ENCODE results near the gene POLN.
"Not testable (repeated sequence)": the region's sequence is repeated elsewhere in the genome, so short reads cannot be mapped to it uniquely, and the experiment has no call there.

The POLN gene

GRCh38 chr4:2251073-2251794, 9.3 kb upstream of the POLN start:
- no peak for DNase-seq (ENCODE audit: low read depth)

- no peak for DNase-seq (ENCODE audit: low read depth)
These were observed 8.6 kb upstream of the POLN start for GRCh38 chr4:2250357-2251072.

- no peak for DNase-seq (ENCODE audit: low read depth)
These were observed 7.8 kb upstream of the POLN start for GRCh38 chr4:2249526-2250356.

- DNase-seq (ENCODE audit: low read depth): no peak
These were observed 6.9 kb upstream of the POLN start for GRCh38 chr4:2248821-2249261.

GRCh38 chr4:2248044-2248780, 6.3 kb upstream of the POLN start:
- DNase-seq (ENCODE audit: low read depth): no peak

- DNase-seq (ENCODE audit: low read depth): no peak
These were observed 5.5 kb upstream of the POLN start for GRCh38 chr4:2247128-2248043.

- DNase-seq (ENCODE audit: low read depth): no peak
These were observed 4.6 kb upstream of the POLN start for GRCh38 chr4:2246384-2247127.

- no peak for DNase-seq (ENCODE audit: low read depth)
These were observed 3.9 kb upstream of the POLN start for GRCh38 chr4:2245787-2246275.

- DNase-seq (ENCODE audit: low read depth): no peak
These were observed 3.3 kb upstream of the POLN start for GRCh38 chr4:2245057-2245786.

- DNase-seq (ENCODE audit: low read depth): no peak
These were observed 1.9 kb upstream of the POLN start for GRCh38 chr4:2243681-2244380.

GRCh38 chr4:2241003-2241402, 918 bp downstream of the POLN start:
- no peak for DNase-seq (ENCODE audit: low read depth)

- no peak for DNase-seq (ENCODE audit: low read depth)
These were observed 4.8 kb downstream of the POLN start for GRCh38 chr4:2236944-2237666.

GRCh38 chr4:2231082-2231481, 10.8 kb downstream of the POLN start:
- DNase-seq (ENCODE audit: low read depth): no peak

- no peak for DNase-seq (ENCODE audit: low read depth)
These were observed 15.7 kb downstream of the POLN start for GRCh38 chr4:2226261-2226660.

GRCh38 chr4:2222838-2223237, 19.1 kb downstream of the POLN start:
- DNase-seq (ENCODE audit: low read depth): no peak

GRCh38 chr4:2221378-2221777, 20.5 kb downstream of the POLN start:
- DNase-seq (ENCODE audit: low read depth): not testable (repeated sequence)

GRCh38 chr4:2220016-2220630, 21.8 kb downstream of the POLN start:
- DNase-seq (ENCODE audit: low read depth): peak; percentile 78
